Stimulated activated CD4-positive, alpha-beta T cell treated with anti-CD3 and anti-CD28 coated beads, Interleukin-2, amount 100 ng/mL, for 4 hours (primary cell): ENCODE data around the gene LARGE1.
A peak's percentile ranks its signal among the peaks of the same experiment; 100 is the strongest.

Experiments
- DNase-seq: peaks from one replicate; pipeline ENCODE4 v3.0.0-alpha.2; 2020; ENCODE audit warnings: low read depth

LARGE1 gene

GRCh38 chr22:33920197-33920540 is at the start of gene LARGE1:
Gene LARGE1 (minus strand): TSS chr22:33920476.
- no peak for DNase-seq

GRCh38 chr22:33969045-33969444 is 48.8 kb upstream of the LARGE1 start:
- no peak for DNase-seq

GRCh38 chr22:33964121-33964520 is 43.8 kb upstream of the LARGE1 start:
- no peak for DNase-seq

- no peak for DNase-seq
These were observed 42.1 kb upstream of the LARGE1 start for GRCh38 chr22:33962409-33962808.

GRCh38 chr22:33958741-33959140 is 38.5 kb upstream of the LARGE1 start:
- DNase-seq = no peak

GRCh38 chr22:33957086-33957485 is 36.8 kb upstream of the LARGE1 start:
- no peak for DNase-seq

- DNase-seq = no peak
These were observed 32.5 kb upstream of the LARGE1 start for GRCh38 chr22:33952776-33953175.

GRCh38 chr22:33940741-33941140 is 20.5 kb upstream of the LARGE1 start:
- no peak for DNase-seq

- no peak for DNase-seq
These were observed 12.7 kb upstream of the LARGE1 start for GRCh38 chr22:33932997-33933396.

GRCh38 chr22:33931406-33931805 is 11.1 kb upstream of the LARGE1 start:
- DNase-seq = no peak

GRCh38 chr22:33927752-33928151 is 7.5 kb upstream of the LARGE1 start:
- no peak for DNase-seq

- DNase-seq = no peak
These were observed 4.9 kb upstream of the LARGE1 start for GRCh38 chr22:33925194-33925593.

GRCh38 chr22:33923660-33924246 is 3.5 kb upstream of the LARGE1 start:
- no peak for DNase-seq

GRCh38 chr22:33923033-33923432 is 2.8 kb upstream of the LARGE1 start:
- no peak for DNase-seq

- no peak for DNase-seq
These were observed 2.0 kb upstream of the LARGE1 start for GRCh38 chr22:33922349-33922681.

- no peak for DNase-seq
These were observed 1.5 kb upstream of the LARGE1 start for GRCh38 chr22:33921525-33922348.

- peak; percentile 86 for DNase-seq
These were observed 750 bp upstream of the LARGE1 start for GRCh38 chr22:33920927-33921524.

- DNase-seq = no peak
These were observed 682 bp downstream of the LARGE1 start for GRCh38 chr22:33919391-33920196.

- no peak for DNase-seq
These were observed 1.5 kb downstream of the LARGE1 start for GRCh38 chr22:33918676-33919365.

GRCh38 chr22:33917744-33918406 is 2.4 kb downstream of the LARGE1 start:
- no peak for DNase-seq

- no peak for DNase-seq
These were observed 5.6 kb downstream of the LARGE1 start for GRCh38 chr22:33914699-33915098.

GRCh38 chr22:33914131-33914530 is 6.1 kb downstream of the LARGE1 start:
- no peak for DNase-seq
